ENCODE data around the gene ALKBH7.
"Not testable (repeated sequence)": the region's sequence is repeated elsewhere in the genome, so short reads cannot be mapped to it uniquely, and the experiment has no call there.

The ALKBH7 gene, protein sequence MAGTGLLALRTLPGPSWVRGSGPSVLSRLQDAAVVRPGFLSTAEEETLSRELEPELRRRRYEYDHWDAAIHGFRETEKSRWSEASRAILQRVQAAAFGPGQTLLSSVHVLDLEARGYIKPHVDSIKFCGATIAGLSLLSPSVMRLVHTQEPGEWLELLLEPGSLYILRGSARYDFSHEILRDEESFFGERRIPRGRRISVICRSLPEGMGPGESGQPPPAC

DNA sequence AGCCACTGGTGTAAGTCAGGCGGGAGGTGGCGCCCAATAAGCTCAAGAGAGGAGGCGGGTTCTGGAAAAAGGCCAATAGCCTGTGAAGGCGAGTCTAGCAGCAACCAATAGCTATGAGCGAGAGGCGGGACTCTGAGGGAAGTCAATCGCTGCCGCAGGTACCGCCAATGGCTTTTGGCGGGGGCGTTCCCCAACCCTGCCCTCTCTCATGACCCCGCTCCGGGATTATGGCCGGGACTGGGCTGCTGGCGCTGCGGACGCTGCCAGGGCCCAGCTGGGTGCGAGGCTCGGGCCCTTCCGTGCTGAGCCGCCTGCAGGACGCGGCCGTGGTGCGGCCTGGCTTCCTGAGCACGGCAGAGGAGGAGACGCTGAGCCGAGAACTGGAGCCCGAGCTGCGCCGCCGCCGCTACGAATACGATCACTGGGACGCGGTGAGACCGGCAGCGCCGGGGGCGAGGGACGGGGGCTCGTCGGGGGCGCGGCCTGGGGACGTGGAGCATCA is at the start of gene ALKBH7:
Gene ALKBH7 (plus strand): TSS at position 201 of the 502 bp plus-strand sequence. CDS start 27 bp downstream, at position 228.
- DNase-seq (ENCODE audit: low read depth in 3 of 3): peak; percentile 92 to 97 (median 96)

DNA sequence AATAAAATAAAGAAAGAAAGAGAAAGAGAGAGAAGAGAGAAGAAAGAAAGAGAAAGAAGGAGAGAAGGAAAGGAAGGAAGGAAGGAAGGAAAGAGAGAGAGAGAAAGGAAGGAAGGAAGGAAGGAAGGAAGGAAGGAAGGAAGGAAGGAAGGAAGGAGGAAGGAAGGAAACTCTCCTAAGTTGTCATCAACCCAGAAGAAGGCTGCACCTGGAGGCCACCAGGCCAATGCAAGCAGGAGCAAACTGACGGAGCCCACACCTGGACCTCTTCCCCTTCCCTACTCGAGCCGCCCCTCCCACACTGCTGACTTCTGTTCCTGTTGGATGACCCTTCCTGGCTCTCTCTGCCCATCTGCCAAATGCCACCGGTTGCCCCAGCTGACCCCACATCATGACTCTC is 47.8 kb upstream of the ALKBH7 start:
- DNase-seq (ENCODE audit: low read depth in 3 of 3): no peak

DNA sequence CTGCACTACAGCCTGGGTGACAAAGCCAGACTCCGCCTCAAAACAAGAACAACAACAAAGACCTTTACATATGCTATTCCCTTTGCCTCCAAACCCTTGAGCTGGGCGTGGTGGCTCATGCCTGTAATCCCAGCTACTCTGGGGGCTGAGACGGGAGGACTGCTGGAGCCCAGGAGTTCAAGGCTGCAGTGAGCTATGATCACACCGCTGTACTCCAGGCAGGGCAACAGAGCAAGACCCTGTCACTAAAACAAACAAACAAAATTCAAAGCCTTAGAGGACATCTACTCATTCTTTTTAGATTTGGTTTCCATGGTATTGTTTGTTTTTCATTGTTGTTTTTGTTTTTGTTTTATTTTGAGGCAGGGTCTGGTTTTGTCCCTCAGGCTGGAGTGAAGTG is 47.0 kb upstream of the ALKBH7 start:
- no peak for DNase-seq (ENCODE audit: low read depth in 3 of 3)

DNA sequence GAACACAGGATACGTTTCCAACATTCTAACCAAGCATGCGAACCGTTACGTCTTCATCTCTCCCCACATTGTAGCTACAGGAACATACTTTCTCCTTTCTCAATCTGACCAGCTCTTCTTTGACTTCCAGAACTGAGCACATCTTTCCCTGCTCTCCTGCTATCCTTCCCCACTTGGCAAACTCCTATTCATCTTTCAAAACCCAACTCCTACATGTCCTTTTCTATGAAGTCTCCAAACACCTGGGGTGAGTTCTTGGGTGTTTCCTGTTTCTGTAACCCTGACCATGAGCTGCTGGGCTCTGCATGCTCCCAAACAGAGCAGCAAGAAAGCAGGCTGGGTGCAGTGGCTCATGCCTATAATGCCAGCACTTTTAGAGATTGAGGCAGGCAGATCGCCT is 45.8 kb upstream of the ALKBH7 start:
- no peak for DNase-seq (ENCODE audit: low read depth in 3 of 3)

DNA sequence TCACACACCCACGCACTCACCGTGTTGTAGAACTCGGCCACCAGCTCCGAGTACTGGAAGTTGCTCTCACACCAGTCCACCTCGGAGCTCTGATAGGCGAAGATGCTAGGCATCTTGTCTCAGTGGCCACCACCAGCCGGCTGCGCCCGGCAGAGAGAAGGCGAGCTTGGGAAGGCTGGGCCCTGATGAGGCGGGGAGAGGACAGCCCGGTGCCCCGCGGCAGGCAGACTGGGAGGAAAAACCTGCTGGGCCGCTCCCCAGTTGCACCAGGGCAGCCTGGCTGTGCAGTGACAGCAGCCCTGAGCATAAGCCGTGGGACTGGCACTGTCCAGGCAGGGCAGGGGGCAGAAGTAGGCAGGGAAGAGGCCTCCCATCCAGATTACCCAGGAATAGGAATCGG is 39.2 kb upstream of the ALKBH7 start, which contains the start of gene ACER1:
Gene ACER1 (minus strand): TSS at position 174 of the 400 bp plus-strand sequence. CDS start 61 bp downstream, at position 113.
- DNase-seq (ENCODE audit: low read depth in 3 of 3): no peak

DNA sequence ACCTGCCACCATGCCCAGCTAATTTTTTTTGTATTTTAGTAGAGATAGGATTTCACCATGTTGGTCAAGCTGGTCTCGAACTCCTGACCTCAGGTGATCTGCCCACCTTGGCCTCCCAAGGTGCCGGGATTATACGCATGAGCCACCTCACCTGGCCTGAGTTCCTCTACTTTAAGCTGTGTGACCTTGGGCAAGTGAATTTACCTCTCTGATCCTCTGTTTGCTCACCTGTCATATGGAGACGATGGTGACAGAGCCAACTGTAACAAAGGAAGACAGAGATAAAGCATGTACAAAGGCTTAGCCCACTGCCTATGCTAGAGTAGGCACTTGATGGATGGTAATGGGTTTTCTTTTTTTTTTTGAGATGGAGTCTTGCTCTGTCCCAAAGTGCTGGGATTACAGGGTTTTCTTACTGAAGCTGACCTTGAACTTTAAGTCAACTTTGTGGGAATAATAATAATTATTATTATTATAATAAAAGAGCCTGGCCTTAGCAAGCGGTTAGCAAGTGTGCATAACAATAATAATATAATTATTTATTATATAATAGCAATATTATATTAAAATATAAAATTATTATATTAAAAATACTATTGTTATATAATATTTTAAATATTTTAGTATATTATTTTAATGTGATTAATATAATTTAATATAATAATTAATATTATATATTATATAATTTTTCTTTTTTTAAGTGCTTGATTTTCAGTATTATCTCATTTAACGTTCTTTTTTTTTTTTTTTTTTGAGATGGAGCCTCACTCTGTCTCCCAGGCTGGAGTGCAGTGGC is 37.9 kb upstream of the ALKBH7 start:
- no peak for DNase-seq (ENCODE audit: low read depth in 3 of 3)

DNA sequence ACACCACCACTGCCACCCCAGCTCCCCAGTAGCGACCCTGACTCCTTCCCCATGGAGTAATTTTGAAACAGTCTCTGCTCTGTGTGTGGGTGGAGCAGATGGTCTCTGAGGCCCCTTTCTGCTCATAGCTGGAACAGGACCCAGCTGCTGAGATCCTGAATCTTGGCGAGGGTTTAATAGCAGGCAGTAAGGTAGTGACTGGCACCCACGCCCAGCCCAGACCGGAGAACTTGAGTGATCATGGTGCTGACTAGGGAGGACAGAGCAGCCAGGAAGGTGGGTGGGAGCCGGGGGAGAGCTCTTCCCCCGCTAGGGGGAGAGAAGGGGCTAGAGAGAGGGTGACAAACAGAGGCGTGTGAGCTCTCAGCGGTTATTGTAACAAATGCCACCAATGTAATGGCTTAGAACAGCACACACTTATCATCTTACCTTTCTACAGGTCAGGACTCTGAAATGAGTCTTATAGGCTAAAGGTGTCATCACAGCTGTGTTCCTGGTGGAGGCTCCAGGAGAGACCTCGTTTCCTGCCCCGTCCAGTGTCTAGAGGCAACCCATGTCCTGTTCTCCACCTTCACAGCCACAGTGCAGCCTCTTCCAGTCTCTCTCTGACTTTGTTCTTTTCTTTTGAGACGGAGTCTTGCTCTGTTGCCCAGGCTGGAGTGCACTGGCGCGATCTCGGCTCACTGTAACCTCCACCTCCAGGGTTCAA is 31.9 kb upstream of the ALKBH7 start:
- no peak for DNase-seq (ENCODE audit: low read depth in 3 of 3)

DNA sequence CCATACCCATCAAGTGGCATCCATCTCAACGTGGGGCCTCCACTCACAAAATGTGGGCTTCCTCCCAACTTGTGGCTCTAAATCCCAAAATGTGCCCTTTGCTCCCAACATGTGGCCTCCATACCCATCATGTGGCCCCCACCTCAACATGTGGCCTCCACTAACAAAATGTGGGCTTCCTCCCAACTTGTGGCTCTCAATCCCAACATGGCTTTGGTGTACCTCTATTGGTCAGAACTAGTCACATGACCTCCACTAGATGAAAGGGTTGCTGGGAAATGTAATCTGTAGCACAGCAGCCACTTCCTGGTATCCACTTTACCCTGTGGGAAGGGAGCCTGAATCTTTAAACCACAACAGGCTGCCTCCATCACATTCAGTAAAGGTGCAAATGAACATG is 29.1 kb upstream of the ALKBH7 start:
- DNase-seq (ENCODE audit: low read depth in 3 of 3): no peak

DNA sequence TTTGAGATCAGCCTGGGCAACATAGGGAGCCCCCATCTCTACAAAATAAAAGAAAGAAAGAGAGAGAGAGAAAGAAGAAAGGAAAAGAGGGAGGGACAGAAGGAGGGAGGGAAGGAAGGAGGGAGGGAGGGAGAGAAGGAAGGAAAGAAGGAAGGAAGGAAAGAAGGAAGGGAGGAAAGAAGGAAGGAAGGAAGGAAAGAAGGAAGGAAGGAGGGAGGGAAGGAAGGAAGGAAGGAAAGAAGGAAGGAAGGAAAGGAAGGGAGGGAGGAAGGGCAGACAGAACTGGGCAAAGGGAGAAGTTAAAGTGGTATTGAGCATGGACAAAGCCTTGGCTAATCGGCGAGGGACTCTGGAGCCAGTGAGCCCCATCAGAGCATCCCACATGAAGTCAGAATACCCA is 23.3 kb upstream of the ALKBH7 start:
- not testable (repeated sequence) for DNase-seq (ENCODE audit: low read depth in 3 of 3)

DNA sequence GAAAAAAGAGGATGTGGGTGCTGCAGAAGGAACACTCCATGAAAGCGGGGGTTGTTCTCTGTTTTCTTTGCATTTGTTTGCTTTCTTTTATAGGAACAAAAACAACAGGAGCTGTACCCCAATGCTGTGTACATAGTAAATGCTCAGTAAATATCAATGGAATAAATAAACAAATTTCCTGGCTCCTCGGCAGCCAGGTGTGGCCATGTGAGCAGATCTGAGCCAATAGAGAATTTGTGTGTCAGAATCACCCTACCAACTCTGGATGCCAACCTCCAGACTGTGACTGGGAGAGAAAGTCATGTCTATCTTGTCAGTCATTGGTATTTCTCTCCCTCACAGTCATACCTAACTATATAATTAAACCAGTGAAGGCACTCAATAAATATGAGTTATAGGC is 21.9 kb upstream of the ALKBH7 start:
- DNase-seq (ENCODE audit: low read depth in 3 of 3): no peak

DNA sequence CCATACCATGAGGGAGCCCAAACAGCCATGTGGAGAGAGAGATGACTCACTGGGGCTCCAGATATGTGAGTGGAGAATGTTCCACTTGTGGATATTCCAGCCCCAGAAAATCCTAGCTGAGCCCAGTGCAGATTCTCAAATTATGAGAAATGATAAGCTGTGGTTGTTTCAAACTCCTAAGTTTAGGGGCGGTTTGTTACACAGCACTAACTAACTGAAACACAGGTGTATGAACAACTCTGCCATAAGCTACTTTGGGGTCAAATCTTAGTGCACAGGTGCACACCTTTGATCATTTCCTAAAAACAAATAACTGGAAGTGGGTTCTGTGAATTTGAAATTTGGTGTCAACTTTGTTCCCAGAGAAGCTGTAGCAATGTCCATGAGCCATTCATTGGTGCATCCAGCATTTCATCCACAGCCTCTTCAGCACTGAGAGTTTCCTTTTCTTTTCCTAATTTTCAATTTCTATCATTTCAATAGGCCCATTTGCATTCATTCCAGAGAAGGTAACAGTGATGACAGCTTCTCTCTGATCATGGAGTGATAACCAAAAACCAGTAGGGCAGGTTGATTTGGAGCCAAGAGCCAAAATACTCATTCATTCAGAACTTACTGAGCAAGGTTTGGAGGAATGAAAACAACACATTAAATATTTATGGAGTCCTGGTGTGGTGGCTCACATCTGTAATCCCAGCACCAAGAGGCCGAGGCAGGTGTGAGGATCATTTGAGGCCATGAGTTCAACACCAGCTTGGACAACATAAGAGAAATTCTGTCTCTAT is 20.0 kb upstream of the ALKBH7 start:
- DNase-seq (ENCODE audit: low read depth in 3 of 3): no peak

DNA sequence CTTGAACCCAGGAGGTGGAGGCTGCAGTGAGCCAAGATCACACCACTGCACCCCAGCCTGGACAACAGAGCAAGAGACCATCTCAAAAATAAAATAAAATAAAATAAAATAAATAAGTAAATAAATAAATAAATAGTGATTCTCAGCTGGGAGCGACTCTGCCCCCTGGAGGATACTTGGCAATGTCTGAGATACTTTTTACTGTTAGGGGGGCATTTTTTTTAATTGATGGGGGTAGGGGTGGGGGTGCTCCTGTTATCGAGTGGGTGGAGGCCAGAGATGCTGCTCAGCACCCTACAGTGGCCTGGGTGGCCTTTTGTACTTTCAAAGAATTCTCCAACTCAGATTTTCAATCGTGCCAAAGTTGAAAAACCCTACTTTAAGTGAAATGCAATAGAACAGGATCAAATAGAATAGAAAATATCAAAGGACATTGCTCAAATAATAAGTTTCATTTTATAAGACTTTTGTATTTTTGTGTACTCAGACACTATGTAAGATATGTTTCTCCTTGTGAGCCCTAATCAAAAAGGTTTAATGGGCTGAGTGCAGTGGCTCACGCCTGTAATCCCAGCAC is 18.4 kb upstream of the ALKBH7 start:
- DNase-seq (ENCODE audit: low read depth in 3 of 3): no peak

DNA sequence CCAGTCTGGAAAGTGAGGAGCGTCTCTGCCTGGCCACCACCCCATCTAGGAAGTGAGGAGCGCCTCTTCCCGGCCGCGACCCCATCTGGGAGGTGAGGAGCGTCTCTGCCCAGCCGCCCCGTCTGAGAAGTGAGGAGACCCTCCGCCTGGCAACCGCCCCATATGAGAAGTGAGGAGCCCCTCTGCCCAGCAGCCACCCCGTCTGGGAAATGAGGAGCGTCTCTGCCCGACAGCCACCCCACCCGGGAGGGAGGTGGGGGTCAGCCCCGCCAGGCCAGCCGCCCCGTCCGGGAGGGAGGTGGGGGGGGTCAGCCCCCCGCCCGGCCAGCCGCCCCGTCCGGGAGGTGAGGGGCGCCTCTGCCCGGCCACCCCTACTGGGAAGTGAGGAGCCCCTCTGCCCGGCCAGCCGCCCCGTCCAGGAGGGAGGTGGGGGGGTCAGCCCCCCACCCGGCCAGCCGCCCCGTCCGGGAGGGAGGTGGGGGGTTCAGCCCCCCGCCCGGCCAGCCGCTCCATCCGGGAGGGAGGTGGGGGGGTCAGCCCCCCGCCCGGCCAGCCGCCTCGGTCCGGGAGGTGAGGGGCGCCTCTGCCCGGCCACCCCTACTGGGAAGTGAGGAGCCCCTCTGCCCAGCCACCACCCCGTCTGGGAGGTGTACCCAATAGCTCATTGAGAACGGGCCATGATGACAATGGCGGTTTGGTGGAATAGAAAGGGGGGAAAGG is 17.1 kb upstream of the ALKBH7 start:
- DNase-seq (ENCODE audit: low read depth in 3 of 3): not testable (repeated sequence)

DNA sequence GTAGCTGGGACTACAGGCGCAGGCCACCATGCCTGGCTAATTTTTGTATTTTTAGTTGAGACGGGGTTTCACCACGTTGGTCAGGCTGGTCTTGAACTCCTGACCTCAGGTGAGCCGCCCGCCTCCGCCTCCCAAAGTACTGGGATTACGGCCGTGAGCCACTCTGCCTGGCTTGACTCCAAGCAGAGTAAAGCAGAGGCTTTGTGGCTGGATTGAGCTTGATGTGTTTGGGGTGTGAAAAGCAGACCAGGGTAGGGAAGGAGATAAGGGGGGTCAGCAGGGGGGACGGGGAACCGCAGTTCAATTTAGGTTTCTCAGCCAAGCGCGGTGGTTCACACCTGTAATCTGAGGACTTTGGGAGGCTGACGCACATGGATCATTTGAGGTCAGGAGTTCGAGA is 15.4 kb upstream of the ALKBH7 start:
- DNase-seq (ENCODE audit: low read depth in 3 of 3): no peak

DNA sequence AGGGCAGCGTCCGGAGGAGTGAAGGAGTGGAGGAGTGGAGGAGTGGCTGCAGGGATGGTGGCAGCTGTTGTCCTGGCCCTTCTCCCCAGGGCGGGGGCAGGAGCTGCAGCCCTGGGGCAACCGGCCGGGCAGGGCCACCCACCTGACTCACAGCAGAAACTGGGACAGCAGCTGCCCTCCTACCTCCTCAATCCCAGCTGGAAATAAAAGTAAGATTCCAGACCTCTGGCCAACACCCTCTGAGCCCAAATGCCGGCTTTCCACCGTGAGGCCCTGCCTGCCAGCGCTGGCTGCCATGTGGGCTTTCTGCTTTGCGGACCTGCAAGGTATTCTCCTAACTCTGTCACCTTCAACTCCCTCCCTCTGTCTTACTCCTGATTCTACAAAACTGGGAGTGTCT is 14.6 kb upstream of the ALKBH7 start:
- DNase-seq (ENCODE audit: low read depth in 3 of 3): no peak

DNA sequence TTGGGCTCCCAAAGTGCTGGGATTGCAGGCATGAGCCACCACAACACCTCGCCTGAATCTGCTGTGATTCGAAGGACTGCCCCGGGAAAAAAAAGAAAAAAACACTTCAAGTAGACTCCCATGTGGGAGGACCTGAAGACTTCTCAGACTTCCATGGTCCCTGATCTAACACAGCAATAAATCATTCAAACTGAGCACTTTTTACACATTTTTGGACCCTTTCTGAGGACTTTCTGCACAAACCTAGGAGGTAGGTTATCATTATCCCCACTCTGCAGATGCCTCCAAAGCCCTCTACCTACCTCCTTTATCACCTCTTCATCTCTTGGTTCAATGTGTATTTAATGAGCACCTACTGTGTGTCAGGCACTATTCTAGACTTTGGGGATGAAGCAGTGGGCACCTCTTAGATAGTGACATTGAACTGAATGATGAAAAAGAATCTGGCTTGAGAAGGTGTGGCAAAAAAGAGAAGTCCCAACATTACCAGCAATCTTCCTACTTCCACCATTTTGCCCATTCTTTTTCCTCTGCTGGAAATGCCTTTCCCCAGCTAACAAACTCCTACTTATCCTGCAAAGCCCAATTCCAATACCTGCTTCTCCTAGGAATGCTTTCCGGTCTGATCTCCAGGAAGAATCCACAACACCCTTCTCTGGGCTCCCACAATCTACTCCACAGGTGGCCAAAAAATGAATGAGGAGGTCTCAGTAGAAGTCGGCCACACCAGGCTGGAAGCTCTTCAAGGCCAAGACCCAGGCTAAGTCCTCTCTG is 12.8 kb upstream of the ALKBH7 start:
- no peak for DNase-seq (ENCODE audit: low read depth in 3 of 3)

DNA sequence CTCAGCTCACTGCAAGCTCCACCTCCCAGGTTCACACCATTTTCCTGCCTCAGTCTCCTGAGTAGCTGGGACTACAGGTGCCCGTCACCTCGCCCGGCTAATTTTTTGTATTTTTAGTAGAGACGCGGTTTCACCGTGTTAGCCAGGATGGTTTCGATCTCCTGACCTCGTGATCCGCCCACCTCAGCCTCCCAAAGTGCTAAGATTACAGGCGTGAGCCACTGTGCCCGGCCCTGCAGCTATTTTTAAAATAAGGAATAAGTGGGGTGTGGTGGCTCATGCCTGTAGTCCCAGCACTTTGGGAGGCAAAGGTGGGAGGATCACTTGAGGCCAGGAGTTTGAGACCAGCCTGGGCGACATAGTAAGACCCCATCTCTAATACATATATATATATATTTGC is 12.1 kb upstream of the ALKBH7 start:
- DNase-seq (ENCODE audit: low read depth in 3 of 3): not testable (repeated sequence)

DNA sequence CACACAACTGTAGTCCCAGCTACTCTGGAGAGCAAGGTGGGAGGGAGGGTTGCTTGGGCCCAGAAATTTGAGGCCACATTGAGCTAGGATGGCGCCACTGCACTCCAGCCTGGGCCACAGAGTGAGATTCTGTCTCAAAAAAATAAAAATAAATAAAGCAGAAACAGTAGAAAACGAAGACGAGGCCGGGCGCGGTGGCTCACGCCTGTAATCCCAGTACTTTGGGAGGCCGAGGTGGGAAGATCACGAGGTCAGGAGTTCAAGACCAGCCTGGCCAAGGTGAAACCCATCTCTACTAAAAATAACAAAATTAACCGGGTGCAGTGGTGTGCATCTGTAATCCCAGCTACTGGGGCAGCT is 11.8 kb upstream of the ALKBH7 start:
- not testable (repeated sequence) for DNase-seq (ENCODE audit: low read depth in 3 of 3)

DNA sequence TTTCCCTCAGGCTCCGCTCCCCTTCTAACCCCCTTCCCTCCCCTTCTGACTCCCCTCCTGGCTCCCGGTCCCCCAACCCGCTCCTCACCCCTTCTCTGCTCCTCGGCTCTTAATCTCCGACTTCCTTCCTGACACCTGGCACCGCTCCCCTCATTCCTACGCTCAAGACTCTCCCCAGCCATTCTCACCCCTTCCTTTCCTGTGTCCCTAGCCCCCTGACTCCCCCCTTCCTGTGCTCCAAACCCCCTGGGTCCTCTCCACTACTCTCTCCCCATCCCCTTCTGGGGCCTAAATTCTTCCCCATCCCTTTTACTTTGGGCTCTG is 10.6 kb upstream of the ALKBH7 start:
- no peak for DNase-seq (ENCODE audit: low read depth in 3 of 3)

DNA sequence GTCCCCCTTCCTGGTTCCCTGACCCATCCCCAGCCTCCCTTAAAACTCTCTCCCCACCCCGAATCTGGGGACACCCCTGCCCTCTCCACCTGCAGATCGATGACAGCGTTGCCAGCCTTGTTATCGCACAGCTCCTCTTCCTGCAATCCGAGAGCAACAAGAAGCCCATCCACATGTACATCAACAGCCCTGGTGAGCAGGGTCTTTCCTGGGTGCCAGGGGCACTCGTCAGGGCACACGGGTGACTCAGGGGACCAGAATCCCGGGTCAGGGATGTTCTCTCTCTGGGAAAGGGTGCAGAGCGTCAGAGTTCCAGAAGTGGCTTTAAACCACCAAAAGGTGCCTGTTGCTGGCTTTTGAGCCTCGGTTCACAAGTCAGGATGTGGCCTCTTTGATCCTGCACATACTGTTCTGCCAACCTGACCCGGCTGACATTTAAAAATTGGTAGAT is 10.2 kb upstream of the ALKBH7 start:
- DNase-seq (ENCODE audit: low read depth in 3 of 3): no peak

All from stimulated activated CD4-positive, alpha-beta T cell treated with anti-CD3 and anti-CD28 coated beads, TNF-alpha, amount 100 ng/mL, for 48 hours (primary cell).